K562 (cell line): ENCODE results near the gene N4BP2L1. TPM values are rescaled to one million over a fixed set of nuclear protein-coding genes. Genes with fewer than 3 reads are reported as not detected.

ENCODE experiments used
- ATAC-seq: fragments of 200-7000 bp; cut with Tn5 transposase; 3 replicates; pipeline ENCODE4 v1.9.1; 2020; ENCODE audit warnings: moderate library complexity
- BruUV-seq: library from RNA; stranded (reverse); fragments of 400-500 nt; replicated peaks from 2 replicates; lab custom pipeline; 2021; lab: Mats Ljungman, UMichigan
- CTCF ChIA-PET: fragments of 300-600 bp; formaldehyde crosslinking; extraction: SDS; loops from one replicate; lab custom pipeline; 2021; ENCODE audit warnings: low intra/inter-chr PET ratio; lab: Yijun Ruan, JAX
- POLR2A ChIA-PET: fragments of 300-600, 350-650 bp; sonication (Branson Sonifier 250); formaldehyde crosslinking; extraction: SDS; loops from one replicate; lab custom pipeline; 2021; ENCODE audit warnings: antibody characterized with exemption, inconsistent platforms; lab: Yijun Ruan, JAX
- DNase-seq, 4 experiments: peaks; one replicate each; pipeline versions ENCODE4 v3.0.0 to v3.0.0-alpha.2; 2011 to 2018; ENCODE audit warnings: low spot score in 3 of 4, mixed read lengths in 3 of 4; ENCODE audit errors: extremely low read depth in 1 of 4
- FAIRE-seq: peaks from 2 replicates; lab custom pipeline; 2011; peaks lifted over from hg19 to GRCh38; lab: Jason Lieb, UNC
- H2AFZ ChIP-seq: 2 replicates; pipeline ENCODE4 v1.6.0; 2011; ENCODE audit warnings: low read depth, low read length, control low read depth, inconsistent platforms
- H3K27ac ChIP-seq: fragments of 200-600 bp; 3 replicates; pipeline ENCODE4 v1.8.0; 2011; ENCODE audit warnings: low read depth, mild to moderate bottlenecking, control low read depth, inconsistent platforms, low read length, moderate library complexity, mixed read lengths; ENCODE audit errors: extremely low read depth
- H3K27me3 ChIP-seq, 2 experiments: fragments of 300-600 bp in 1 of 2; 2 replicates in 1 of 2; 3 replicates in 1 of 2; pipeline versions ENCODE4 v1.6.0 to v1.8.0; 2011; ENCODE audit warnings: inconsistent platforms in 2 of 2, low read length in 2 of 2, mild to moderate bottlenecking in 1 of 2, mixed read lengths in 1 of 2, moderate library complexity in 1 of 2; ENCODE audit not compliant: control insufficient read depth in 2 of 2, insufficient read depth in 2 of 2
- H3K36me3 ChIP-seq: fragments of 300-600 bp; 3 replicates; pipeline ENCODE4 v1.8.0; 2011; ENCODE audit warnings: mild to moderate bottlenecking, low read length, inconsistent platforms; ENCODE audit not compliant: control insufficient read depth, insufficient read depth
- H3K4me1 ChIP-seq, 2 experiments: fragments of 200-600 bp in 1 of 2; replicated peaks in 1 of 2; 2 replicates in 1 of 2; 3 replicates in 1 of 2; pipeline versions ENCODE4 v1.5.1 to v1.8.0; 2011; ENCODE audit warnings: inconsistent platforms in 2 of 2, low read length in 2 of 2, mild to moderate bottlenecking in 1 of 2, mixed read lengths in 1 of 2, moderate library complexity in 1 of 2; ENCODE audit not compliant: control insufficient read depth in 2 of 2, insufficient read depth in 2 of 2
- H3K4me2 ChIP-seq: 2 replicates; pipeline ENCODE4 v1.6.1; 2011; ENCODE audit warnings: low read length, control low read depth, inconsistent platforms, mixed read lengths; ENCODE audit not compliant: insufficient read depth
- H3K4me3 ChIP-seq: fragments of 200-600 bp; sonication (generic), shearing (Covaris generic); 2 replicates; pipeline ENCODE4 v1.5.1; 2016; ENCODE audit warnings: control low read depth, inconsistent platforms
- H3K79me2 ChIP-seq: fragments of 200-600 bp; 3 replicates; pipeline ENCODE4 v1.8.0; 2011; ENCODE audit warnings: low read length, inconsistent platforms; ENCODE audit not compliant: control insufficient read depth, insufficient read depth
- H3K9ac ChIP-seq, 2 experiments: 2 replicates each; pipeline versions ENCODE4 v1.6.0 to v1.6.1; 2011; ENCODE audit warnings: low read depth in 2 of 2, low read length in 2 of 2, control low read depth in 1 of 2, inconsistent platforms in 1 of 2, mild to moderate bottlenecking in 1 of 2, mixed read lengths in 1 of 2; ENCODE audit not compliant: insufficient read depth in 1 of 2
- H3K9me1 ChIP-seq: one replicate; pipeline ENCODE4 v1.6.0; 2011; ENCODE audit warnings: inconsistent platforms, mild to moderate bottlenecking, low read length, moderate library complexity; ENCODE audit not compliant: control insufficient read depth, insufficient read depth
- H3K9me3 ChIP-seq: replicated peaks from 2 replicates; pipeline ENCODE4 v1.5.1; 2011; ENCODE audit warnings: low read depth, low read length, inconsistent platforms; ENCODE audit not compliant: control insufficient read depth, insufficient read depth
- H4K20me1 ChIP-seq: replicated peaks from 2 replicates; pipeline ENCODE4 v1.6.1; 2011; ENCODE audit warnings: low read length, inconsistent platforms, mixed read lengths; ENCODE audit not compliant: control insufficient read depth, insufficient read depth
- ARHGAP35 ChIP-seq: fragments of 450-650 bp; IDR thresholded peaks from 2 replicates; pipeline ENCODE4 v1.6.1; 2018; ENCODE audit not compliant: partially characterized antibody
- KLF1 ChIP-seq: fragments of 450-650 bp; IDR thresholded peaks from 2 replicates; pipeline ENCODE4 v1.6.1; 2016; ENCODE audit warnings: missing genetic modification characterization, missing compliant biosample characterization
- MTF1 ChIP-seq: fragments of 250-450 bp; sonication (Bioruptor Pico); IDR thresholded peaks from 2 replicates; pipeline ENCODE4 v1.9.0; 2021; ENCODE audit warnings: moderate library complexity, mild to moderate bottlenecking, inconsistent platforms, borderline replicate concordance
- NCOA1 ChIP-seq: fragments of 450-650 bp; IDR thresholded peaks from 2 replicates; pipeline ENCODE4 v1.6.1; 2016; ENCODE audit warnings: low read depth
- ZNF212 ChIP-seq: fragments of 450-650 bp; formaldehyde crosslinking; IDR thresholded peaks from 2 replicates; pipeline ENCODE4 v1.4.0; 2020; ENCODE audit warnings: mild to moderate bottlenecking
- ZNF449 ChIP-seq: fragments of 250-450 bp; sonication (Bioruptor Pico); IDR thresholded peaks from 2 replicates; pipeline ENCODE4 v1.8.0; 2022; ENCODE audit warnings: moderate library complexity, mild to moderate bottlenecking, inconsistent platforms
- ZNF507 ChIP-seq: conservative IDR thresholded peaks from 2 replicates; pipeline ENCODE4 v1.6.1; 2017; ENCODE audit warnings: missing genetic modification characterization, missing compliant biosample characterization
- ZZZ3 ChIP-seq: fragments of 450-650 bp; IDR thresholded peaks from 2 replicates; pipeline ENCODE4 v1.6.1; 2016; ENCODE audit warnings: antibody characterized with exemption, mild to moderate bottlenecking, moderate library complexity
- WGBS: fragments of 100-300 bp; shearing (Covaris generic); methylation state at CpG from one replicate; pipeline ENCODE4 v1.1.6; 2016; ENCODE audit warnings: low coverage, mixed read lengths; ENCODE audit not compliant: insufficient coverage; ENCODE audit errors: missing lambda C conversion rate; 5-methylcytosine and 5-hydroxymethylcytosine counted together
- in situ Hi-C: fragments of 300-500 bp; cut with MboI; formaldehyde crosslinking; loops from 4 replicates; pipeline ENCODE4 v1.15.0; 2018; ENCODE audit warnings: inconsistent platforms, mixed read lengths
- intact Hi-C: fragments of 100-400 bp; cut with micrococcal nuclease; formaldehyde crosslinking; loops from 2 replicates; pipeline ENCODE4 v1.14.2; 2022
- polyA plus RNA-seq, 8 experiments: library from polyadenylated mRNA; depleted of rRNA in 4 of 8; stranded (reverse) in 5 of 8; unstranded in 3 of 8; fragments of >200 nt; fragmentation: Nextera tagmentation in 2 of 8; fragmentation: Illumina TruSeq in 1 of 8; extraction: Ambion mirVana in 2 of 8; extraction: Trizol in 1 of 8; gene quantifications; 2 replicates each; pipeline versions ENCODE4 v1.2.1 to v1.2.3, GENCODE V29; 2011 to 2014; ENCODE audit warnings: inconsistent platforms in 1 of 8, missing spikeins in 1 of 8
- total RNA-seq, 7 experiments: library from RNA; depleted of rRNA in 6 of 7; stranded (reverse); fragments of >200 nt in 6 of 7; fragmentation: Illumina TruSeq in 2 of 7; extraction: Trizol in 2 of 7; gene quantifications; 2 replicates each; pipeline versions ENCODE4 v1.2.1 to v1.2.3, GENCODE V29; 2011 to 2021; ENCODE audit warnings: low replicate concordance in 1 of 7
- TF ChIP-seq, protein P1 (sequence below): IDR thresholded peaks from 2 replicates; pipeline ENCODE4 v1.6.1; 2012; ENCODE audit warnings: low read depth, low read length, improper control_type of control experiment, borderline replicate concordance
- TF ChIP-seq, protein P2 (sequence below): fragments of 450-650 bp; IDR thresholded peaks from 2 replicates; pipeline ENCODE4 v1.6.1; 2016; ENCODE audit warnings: low read depth

Gene N4BP2L1
- total and polyA plus RNA-seq, 9 of the 15 experiments (the other 6 are each of a cell fraction or from before 2014, with no cell fraction given), result 0.06 to 0.33 (median 0.15) TPM; not detected in 1

GRCh38 chr13:32413284-32413683, 14.6 kb downstream of the N4BP2L1 start:
- Histone ChIP-seq H3K9ac (no peak overlapping the region), H3K36me3 (no peaks in the 10 kb centered on the region), H3K9me1 (no peaks in the 10 kb centered on the region), H3K27me3 (no peaks in the 10 kb centered on the region), H3K4me1 (peaks cover 0 to 6% of the 10 kb centered on the region in 2 experiments; a peak in 2 of 5 replicates), H3K79me2 (no peaks in the 10 kb centered on the region), H3K27ac (no peak overlapping the region), H4K20me1 (no peaks in the 10 kb centered on the region), H2AFZ (no peak overlapping the region), H3K4me2 (no peak overlapping the region), H3K9me3 (no peaks in the 10 kb centered on the region), H3K4me3 (no peak overlapping the region)
- FAIRE-seq (no peak), DNase-seq (no peak), ATAC-seq (no peak)
- BruUV-seq, result no TSS peak
- in situ Hi-C loops (no loop called here), intact Hi-C loops (no loop called here)
- POLR2A ChIA-PET, result no interaction called here
- 30% methylated on average over 3 of the region's 3 CpGs for WGBS
- CTCF ChIA-PET, result no interaction called here
- TF ChIP-seq ZNF449 (CRISPR knock-in tag) (no peak), ZZZ3 (no peak), KLF1 (tag) (no peak), ZNF507 (no peak), ARHGAP35 (no peak), NCOA1 (no peak), ZNF212 (CRISPR knock-in tag) (no peak), MTF1 (no peak)
- TF ChIP-seq, protein P1, sequence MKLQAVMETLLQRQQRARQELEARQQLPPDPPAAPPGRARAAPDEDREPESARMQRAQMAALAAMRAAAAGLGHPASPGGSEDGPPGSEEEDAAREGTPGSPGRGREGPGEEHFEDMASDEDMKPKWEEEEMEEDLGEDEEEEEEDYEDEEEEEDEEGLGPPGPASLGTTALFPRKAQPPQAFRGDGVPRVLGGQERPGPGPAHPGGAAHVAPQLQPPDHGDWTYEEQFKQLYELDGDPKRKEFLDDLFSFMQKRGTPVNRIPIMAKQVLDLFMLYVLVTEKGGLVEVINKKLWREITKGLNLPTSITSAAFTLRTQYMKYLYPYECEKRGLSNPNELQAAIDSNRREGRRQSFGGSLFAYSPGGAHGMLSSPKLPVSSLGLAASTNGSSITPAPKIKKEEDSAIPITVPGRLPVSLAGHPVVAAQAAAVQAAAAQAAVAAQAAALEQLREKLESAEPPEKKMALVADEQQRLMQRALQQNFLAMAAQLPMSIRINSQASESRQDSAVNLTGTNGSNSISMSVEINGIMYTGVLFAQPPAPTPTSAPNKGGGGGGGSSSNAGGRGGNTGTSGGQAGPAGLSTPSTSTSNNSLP, result no peak
- TF ChIP-seq, protein P2, sequence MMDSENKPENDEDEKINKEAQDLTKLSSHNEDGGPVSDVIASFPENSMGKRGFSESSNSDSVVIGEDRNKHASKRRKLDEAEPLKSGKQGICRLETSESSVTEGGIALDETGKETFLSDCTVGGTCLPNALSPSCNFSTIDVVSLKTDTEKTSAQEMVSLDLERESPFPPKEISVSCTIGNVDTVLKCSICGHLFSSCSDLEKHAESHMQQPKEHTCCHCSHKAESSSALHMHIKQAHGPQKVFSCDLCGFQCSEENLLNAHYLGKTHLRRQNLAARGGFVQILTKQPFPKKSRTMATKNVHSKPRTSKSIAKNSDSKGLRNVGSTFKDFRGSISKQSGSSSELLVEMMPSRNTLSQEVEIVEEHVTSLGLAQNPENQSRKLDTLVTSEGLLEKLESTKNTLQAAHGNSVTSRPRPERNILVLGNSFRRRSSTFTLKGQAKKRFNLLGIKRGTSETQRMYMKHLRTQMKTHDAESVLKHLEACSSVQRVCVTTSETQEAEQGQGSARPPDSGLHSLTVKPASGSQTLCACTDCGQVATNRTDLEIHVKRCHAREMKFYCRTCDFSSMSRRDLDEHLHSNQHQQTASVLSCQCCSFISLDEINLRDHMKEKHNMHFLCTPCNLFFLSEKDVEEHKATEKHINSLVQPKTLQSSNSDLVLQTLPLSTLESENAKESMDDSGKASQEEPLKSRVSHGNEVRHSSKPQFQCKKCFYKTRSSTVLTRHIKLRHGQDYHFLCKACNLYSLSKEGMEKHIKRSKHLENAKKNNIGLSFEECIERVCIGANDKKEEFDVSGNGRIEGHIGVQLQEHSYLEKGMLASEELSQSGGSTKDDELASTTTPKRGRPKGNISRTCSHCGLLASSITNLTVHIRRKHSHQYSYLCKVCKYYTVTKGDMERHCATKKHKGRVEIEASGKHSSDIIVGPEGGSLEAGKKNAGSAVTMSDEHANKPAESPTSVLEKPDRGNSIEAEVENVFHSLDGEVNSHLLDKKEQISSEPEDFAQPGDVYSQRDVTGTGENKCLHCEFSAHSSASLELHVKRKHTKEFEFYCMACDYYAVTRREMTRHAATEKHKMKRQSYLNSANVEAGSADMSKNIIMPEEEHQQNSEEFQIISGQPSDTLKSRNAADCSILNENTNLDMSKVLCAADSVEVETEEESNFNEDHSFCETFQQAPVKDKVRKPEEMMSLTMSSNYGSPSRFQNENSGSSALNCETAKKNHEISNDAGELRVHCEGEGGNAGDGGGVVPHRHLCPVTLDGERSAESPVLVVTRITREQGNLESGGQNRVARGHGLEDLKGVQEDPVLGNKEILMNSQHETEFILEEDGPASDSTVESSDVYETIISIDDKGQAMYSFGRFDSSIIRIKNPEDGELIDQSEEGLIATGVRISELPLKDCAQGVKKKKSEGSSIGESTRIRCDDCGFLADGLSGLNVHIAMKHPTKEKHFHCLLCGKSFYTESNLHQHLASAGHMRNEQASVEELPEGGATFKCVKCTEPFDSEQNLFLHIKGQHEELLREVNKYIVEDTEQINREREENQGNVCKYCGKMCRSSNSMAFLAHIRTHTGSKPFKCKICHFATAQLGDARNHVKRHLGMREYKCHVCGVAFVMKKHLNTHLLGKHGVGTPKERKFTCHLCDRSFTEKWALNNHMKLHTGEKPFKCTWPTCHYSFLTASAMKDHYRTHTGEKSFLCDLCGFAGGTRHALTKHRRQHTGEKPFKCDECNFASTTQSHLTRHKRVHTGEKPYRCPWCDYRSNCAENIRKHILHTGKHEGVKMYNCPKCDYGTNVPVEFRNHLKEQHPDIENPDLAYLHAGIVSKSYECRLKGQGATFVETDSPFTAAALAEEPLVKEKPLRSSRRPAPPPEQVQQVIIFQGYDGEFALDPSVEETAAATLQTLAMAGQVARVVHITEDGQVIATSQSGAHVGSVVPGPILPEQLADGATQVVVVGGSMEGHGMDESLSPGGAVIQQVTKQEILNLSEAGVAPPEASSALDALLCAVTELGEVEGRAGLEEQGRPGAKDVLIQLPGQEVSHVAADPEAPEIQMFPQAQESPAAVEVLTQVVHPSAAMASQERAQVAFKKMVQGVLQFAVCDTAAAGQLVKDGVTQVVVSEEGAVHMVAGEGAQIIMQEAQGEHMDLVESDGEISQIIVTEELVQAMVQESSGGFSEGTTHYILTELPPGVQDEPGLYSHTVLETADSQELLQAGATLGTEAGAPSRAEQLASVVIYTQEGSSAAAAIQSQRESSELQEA, result no peak
